GM12891 (cell line): ENCODE results near the gene B3GNT9.

ENCODE experiments used
- PAX5 ChIP-seq: IDR thresholded peaks from 2 replicates; pipeline ENCODE4 v1.6.1; 2011; ENCODE audit warnings: low read length, moderate library complexity, mild to moderate bottlenecking; ENCODE audit not compliant: insufficient read depth, severe bottlenecking
- POLR2A ChIP-seq: IDR thresholded peaks from 2 replicates; pipeline ENCODE4 v1.6.1; 2011; ENCODE audit warnings: low read depth, low read length, control low read depth
- POLR2AphosphoS5 ChIP-seq: IDR thresholded peaks from 2 replicates; pipeline ENCODE4 v1.6.1; 2011; ENCODE audit warnings: low read depth, low read length, control low read depth
- TAF1 ChIP-seq: IDR thresholded peaks from 2 replicates; pipeline ENCODE4 v1.6.1; 2011; ENCODE audit warnings: low read depth, low read length, control low read depth

DNA sequence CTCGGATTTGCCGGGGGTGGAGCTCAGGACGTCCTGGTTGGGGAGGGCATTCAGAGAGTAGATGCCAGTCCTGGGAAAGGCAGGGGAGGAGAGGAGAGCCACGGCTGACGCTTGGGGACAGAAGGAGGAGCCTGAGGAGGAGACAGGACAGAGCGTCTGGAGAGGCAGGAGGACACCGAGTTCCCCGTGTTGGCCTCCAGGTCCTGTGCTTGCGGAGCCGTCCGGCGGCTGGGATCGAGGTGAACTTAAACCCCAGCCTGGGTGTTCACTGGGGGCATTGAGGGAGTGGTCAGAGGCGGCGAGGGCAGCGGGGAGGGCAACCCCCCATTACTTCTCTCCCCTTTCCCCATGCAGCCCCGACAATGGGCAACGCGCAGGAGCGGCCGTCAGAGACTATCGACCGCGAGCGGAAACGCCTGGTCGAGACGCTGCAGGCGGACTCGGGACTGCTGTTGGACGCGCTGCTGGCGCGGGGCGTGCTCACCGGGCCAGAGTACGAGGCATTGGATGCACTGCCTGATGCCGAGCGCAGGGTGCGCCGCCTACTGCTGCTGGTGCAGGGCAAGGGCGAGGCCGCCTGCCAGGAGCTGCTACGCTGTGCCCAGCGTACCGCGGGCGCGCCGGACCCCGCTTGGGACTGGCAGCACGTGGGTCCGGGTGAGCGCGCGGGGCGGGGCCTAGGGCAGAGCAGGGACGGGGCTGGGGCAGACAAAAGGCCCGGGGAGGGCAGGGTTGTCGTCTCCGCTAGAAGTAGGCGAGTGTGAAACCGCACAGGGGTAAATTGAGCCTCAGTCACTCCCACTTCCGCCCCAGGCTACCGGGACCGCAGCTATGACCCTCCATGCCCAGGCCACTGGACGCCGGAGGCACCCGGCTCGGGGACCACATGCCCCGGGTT lies 23.3 kb upstream of the B3GNT9 start:
- TF ChIP-seq POLR2A (no peak), POLR2AphosphoS5 (no peak), PAX5 (no peak), TAF1 (no peak)
